Vagina (tissue), 2 donors: ENCODE measurements around the gene TOPAZ1.

ENCODE experiments used
- CTCF ChIP-seq, 3 experiments: fragments of 450-650 bp in 2 of 3; fragments of 200-600 bp in 1 of 3; sonication (generic) in 1 of 3; IDR thresholded peaks; one replicate each; pipeline ENCODE4 v1.5.1; 2017 to 2019; ENCODE audit warnings: antibody characterized with exemption in 3 of 3, mild to moderate bottlenecking in 2 of 3, moderate library complexity in 2 of 3
- POLR2A ChIP-seq, 2 donors: fragments of 450-650 bp; IDR thresholded peaks; one replicate each; pipeline ENCODE4 v1.6.1; 2017; ENCODE audit warnings: antibody characterized with exemption in 2 of 2, mild to moderate bottlenecking in 2 of 2, moderate library complexity in 2 of 2
- POLR2AphosphoS5 ChIP-seq, 2 donors: sonication (generic); formaldehyde crosslinking; IDR thresholded peaks; one replicate each; pipeline ENCODE4 v1.9.0; 2017; ENCODE audit warnings: antibody characterized with exemption in 2 of 2, mild to moderate bottlenecking in 2 of 2, low read depth in 1 of 2; ENCODE audit not compliant: insufficient read depth in 1 of 2

- no peak for TF ChIP-seq POLR2AphosphoS5 (IDR thresholded peaks at IDR 0.05; ENCODE audit: insufficient read depth in 1 of 2, low read depth in 1 of 2)
- TF ChIP-seq CTCF (IDR thresholded peaks at IDR 0.05): no peak
- no peak for TF ChIP-seq POLR2A (IDR thresholded peaks at IDR 0.05)
Observed at GRCh38 chr3:44324584-44324983, 82.9 kb downstream of the TOPAZ1 start.
